Body of pancreas (tissue), 4 donors: ENCODE measurements around the gene RNASEH1.

ENCODE experiments used
- CTCF ChIP-seq, 7 experiments: fragments of 450-650 bp in 4 of 7; fragments of 200-600 bp in 3 of 7; sonication (generic) in 3 of 7; IDR thresholded peaks; one replicate each; pipeline ENCODE4 v1.5.1; 2016 to 2019; ENCODE audit warnings: antibody characterized with exemption in 7 of 7
- POLR2A ChIP-seq, 3 donors: fragments of 450-650 bp; IDR thresholded peaks; one replicate each; pipeline ENCODE4 v1.6.1; 2016; ENCODE audit warnings: antibody characterized with exemption in 3 of 3, mild to moderate bottlenecking in 2 of 3

- TF ChIP-seq POLR2A (IDR thresholded peaks at IDR 0.05) = no peak
- TF ChIP-seq CTCF (IDR thresholded peaks at IDR 0.05) = no peak
Measured at GRCh38 chr2:3586220-3586619, 28.1 kb upstream of the RNASEH1 start.
